Stimulated activated CD4-positive, alpha-beta T cell treated with anti-CD3 and anti-CD28 coated beads, Interleukin-4, amount 100 ng/mL, for 4 hours (primary cell): ENCODE results near the gene MC2R.

Experiments used
- DNase-seq, 2 experiments: peaks; one replicate each; pipeline ENCODE4 v3.0.0-alpha.2; 2020

MC2R gene

DNA sequence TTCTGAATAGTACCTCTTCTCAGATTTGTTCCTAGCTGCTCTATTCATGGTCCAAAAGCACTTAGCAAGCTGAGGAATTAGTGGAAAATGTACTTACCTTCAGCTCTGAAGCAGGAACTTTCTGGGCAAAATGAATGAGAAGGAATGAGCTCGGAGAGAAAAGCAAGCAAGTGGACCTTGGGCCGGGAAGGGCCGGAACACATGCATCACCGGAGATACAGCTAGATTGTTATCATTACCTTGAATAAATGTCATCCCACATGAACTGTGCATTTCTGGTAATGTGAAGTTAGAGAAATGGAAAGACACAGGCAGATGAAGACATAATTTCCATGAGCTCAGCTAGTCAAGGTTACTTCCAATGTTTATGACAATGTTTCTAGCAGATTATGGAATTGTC is at the start of gene MC2R:
Gene MC2R, minus strand, starts transcription at position 146 of the 400 bp plus-strand sequence. CDS start 30,018 bp downstream, outside the sequence.
- no peak for DNase-seq

- DNase-seq: no peak
Observed at GRCh38 chr18:13945811-13946210, 30.5 kb upstream of the MC2R start.

GRCh38 chr18:13943338-13943737 is 28.0 kb upstream of the MC2R start:
- DNase-seq: no peak

DNA sequence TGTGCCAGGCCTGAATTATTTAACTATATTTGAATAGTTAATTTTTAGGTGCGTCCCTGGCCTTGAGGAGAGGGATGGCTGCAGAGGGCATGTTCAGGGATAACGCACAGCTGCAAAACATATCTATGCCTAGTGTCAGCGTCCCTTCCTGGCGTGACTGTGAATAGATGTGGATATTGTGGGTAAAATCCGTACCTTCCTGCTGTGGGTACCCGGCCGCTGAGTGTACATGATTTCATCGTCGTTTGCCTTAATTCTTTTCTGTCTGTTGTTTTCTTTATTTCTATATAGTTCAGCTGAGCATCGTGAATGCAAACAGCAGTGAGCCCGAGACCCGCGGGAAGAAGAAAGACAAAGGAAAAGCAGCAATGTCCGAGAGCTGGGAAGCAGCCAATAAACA is 25.0 kb upstream of the MC2R start:
- DNase-seq: no peak

DNA sequence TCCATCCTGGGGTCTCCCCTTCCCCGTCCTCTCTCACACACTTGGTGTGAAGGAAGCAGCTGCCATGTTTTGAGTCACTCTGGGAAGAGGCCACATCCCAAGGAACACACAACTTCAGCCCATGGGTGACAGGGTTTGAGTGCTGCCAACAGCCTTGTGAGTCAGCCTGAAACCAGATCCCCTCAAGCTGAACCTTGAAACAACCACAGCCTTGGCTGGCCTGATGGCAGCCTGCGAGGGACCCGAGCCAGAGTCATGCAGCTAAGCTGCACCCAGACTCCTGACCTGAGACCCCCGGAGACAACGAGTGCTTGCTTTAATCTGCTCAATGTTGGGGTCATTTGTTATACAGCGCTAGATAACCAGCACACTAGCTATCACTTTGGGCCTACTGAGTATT is 19.3 kb upstream of the MC2R start:
- DNase-seq: no peak

DNA sequence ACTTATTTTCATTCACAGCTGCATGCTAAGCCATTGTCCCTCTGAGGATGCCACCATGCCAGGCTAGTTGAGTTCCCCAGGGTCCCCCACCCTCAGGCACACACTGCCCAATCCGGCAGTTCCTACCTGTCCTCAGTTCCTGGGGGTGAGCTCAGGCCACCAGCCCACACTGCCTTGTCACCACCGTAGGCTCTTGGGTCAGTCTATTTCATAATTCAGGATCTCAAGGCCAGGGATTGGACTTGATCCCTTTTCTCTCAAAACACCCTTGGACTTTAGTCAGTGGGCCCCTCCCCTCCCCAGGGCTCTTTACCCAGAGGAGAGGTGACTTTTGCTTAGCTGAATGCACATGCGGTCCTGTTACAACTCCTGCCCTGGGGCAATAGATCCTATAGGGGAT is 18.7 kb upstream of the MC2R start:
- no peak for DNase-seq

DNA sequence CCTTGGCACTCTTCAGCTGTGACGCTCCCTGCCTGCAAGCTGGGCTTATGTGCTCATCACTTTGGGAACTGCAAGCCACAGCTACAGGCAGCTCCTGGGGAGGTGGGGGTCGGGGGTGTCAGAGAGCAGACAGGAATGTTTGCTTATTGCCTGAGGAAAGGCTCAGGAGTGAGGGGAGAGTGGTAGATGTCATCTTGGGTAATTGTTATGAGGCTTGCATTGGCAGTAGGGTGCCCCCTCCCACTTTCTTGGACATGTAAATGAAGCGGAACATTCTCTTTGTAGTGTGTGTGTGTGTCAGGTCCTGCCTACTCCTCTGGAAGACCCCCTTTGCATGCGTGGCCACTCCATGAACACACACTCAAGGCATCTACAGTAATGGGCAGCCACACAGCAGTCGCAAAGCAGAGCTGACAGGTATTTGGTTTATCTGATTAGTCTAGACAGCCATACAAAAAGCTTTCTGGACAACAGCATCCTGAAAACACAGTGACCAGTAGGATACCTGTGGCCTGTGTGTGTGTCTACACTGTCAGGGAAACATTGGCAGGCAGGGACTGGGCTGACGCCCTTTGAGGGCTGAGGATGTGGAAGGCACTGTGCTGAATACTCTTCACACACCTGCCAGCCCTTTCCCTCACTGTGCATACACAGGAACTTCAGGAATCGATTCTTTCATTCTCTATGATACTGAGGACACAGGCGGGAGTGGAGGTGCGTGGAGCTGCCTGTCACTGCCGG is 17.1 kb upstream of the MC2R start:
- DNase-seq: no peak

GRCh38 chr18:13930964-13931363 is 15.6 kb upstream of the MC2R start:
- no peak for DNase-seq

DNA sequence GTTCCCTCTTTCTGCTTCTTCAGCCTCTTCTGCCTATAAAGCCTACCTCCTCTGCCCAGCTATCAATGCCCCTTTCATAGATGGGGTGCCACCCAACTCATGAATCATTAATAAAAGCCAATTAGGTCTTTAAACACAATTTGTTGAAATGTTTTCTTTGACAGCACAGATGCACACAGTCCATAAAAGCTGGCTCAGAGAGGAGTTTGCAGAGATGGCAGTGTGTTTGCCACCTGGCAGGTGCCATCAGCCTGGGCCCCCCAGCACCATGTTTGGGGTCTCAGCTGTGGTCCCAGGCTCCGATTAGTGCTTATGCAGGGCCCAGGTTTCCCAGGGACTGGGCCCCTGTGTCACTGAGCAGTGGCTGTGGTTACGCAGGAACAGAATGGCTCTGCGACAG is 7.9 kb upstream of the MC2R start:
- DNase-seq: no peak

- no peak for DNase-seq
Observed at GRCh38 chr18:13918898-13919297, 3.6 kb upstream of the MC2R start.

- DNase-seq: no peak
Observed at GRCh38 chr18:13917401-13917800, 2.1 kb upstream of the MC2R start.

DNA sequence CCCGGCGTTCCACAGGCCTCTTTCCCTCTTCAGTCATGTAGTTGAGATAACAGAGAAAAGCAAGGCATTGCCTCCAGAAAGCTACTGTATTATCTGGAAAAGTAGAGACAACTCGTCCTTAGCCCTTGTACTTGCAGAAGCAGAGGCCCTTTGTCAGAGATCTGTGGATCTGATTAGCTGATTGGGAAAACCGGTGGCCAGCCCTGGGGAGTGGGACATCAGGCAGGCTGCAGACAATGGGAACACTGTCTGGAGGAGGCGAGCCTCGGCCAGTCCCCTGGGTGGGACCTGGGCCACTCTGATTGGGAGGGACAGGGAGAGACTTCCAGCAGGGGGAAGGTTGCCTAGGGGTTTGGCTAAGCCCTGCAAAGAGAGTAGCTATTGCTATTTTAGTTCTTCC is 1.2 kb upstream of the MC2R start:
- no peak for DNase-seq

- no peak for DNase-seq
Observed at GRCh38 chr18:13915995-13916431, 677 bp upstream of the MC2R start.

DNA sequence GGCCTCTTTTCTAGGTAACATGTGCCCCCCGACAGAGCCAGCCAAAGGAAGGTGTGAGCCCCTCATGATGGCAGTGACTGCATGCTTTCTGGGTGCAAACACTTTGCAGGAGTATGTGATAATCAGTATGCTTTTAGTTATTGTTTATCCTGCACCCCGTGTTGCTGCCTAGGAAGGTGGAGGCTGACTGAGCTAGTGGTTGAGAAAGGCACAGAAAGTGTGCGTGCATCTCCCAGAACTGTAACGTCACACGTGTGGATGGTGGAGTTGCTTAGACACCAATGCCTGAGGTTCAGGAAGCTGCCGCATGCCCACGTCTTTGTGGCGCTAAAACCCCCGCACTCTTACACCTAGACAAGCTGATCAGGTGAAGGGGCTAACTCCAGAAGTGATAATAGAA is 580 bp downstream of the MC2R start:
- DNase-seq: no peak

- DNase-seq: no peak
Observed at GRCh38 chr18:13914170-13914569, 1.2 kb downstream of the MC2R start.

GRCh38 chr18:13913205-13913604 is 2.1 kb downstream of the MC2R start:
- no peak for DNase-seq

GRCh38 chr18:13912601-13913000 is 2.7 kb downstream of the MC2R start:
- no peak for DNase-seq

GRCh38 chr18:13910986-13911385 is 4.3 kb downstream of the MC2R start:
- DNase-seq: no peak

DNA sequence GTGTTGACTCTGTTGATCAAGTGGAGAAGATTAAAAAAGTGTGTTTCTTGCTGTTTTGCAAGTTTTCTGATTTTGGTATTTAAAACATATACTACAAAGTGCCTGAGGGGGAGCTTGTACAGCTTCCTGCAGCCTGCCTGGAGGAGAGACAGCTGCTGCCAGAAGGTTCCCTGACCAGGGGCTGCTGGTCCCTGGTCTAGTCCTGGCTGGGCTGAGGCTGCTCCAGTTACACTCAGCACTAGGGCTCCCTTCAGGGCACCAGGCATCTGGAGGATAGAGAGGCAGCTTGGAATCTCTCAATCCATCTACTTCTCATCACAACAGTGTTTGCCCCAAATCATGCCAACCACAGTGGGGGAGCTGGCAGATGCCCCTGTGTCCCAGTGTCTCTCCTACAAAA is 4.8 kb downstream of the MC2R start:
- DNase-seq: no peak

DNA sequence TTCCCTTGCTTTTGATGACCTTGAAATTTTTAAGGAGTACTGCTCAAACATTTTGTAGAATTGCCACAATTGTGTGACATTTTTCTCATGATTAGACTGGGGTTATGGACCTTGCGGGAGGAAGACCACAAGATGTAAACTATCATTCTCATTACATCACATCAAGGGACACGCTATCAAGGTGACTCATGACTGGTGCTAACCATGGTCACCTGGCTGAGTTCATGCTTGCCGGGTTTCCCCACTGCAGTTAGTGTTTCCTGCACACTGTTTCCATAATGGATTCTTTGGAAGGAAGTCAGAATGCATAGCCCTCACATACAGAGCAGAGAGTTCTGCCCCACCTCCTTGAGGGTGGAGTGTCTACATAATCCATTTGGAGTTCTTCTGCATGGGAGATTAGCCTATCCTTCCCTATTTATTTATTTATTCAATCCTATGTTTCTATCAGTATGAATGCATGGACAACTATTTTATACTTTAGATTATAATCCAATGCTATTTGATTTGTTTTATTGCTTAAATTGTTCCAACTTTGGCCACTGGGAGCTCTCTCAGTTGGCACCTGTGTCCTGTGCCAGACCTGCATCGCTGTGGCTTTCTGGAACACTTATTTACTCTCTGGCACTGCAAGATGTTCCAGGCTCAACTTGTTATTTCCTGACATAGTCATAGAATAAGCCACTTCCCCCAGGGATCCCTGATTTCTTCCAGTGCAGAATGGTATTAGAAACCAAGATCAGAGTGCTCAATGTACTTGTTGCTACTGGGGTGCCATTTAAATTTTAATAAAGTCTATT is 6.0 kb downstream of the MC2R start:
- no peak for DNase-seq

DNA sequence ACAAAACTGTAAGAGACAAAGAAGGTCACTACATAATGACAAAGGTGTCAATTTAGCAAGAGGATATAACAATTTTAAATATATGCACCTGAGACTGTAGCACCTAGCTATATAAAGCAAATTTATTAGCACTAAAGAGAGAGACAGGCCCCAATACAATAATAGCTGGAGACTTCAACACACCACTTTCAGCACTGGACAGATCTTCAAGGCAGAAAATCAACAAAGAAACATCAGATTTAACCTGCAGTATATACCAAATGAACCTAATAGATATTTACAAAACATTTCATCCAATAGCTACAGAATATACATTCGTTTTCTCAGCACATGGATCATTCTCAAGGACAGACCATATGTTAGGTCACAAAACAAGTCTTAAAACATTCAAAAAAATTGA is 14.7 kb downstream of the MC2R start:
- DNase-seq: no peak

GRCh38 chr18:13895505-13896033 is 19.8 kb downstream of the MC2R start:
- no peak for DNase-seq

- DNase-seq: no peak
Observed at GRCh38 chr18:13894531-13894930, 20.8 kb downstream of the MC2R start.

DNA sequence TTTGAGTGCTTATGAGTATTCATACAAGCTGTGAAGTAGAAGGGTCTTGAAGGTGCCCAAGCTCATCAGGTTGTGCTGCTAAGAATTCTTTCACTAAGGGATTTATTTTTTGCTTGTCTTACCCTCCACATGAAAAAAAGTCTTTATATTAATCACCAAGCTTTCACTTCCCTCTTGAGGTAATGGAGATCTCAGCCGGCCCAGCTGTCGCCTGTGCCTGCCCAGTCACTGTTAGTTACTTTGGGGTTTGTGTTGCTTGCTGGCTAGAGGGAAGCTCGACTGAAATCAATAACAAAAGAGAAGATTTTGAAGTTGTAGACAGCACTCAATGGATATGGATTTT is 21.9 kb downstream of the MC2R start:
- no peak for DNase-seq
